OCI-LY7 (cell line): ENCODE results near the gene GGTLC1. TPM values are rescaled to one million over a fixed set of nuclear protein-coding genes. Genes with fewer than 3 reads are reported as not detected.
A peak's percentile ranks its signal among the peaks of the same experiment; 100 is the strongest.
"Not testable (repeated sequence)": the region's sequence is repeated elsewhere in the genome, so short reads cannot be mapped to it uniquely, and the experiment has no call there.

Experiments
- BruUV-seq: library from RNA; stranded (reverse); fragments of 400-500 nt; replicated peaks from 2 replicates; lab custom pipeline; 2021; lab: Mats Ljungman, UMichigan
- CTCF ChIA-PET: fragments of 300-600 bp; sonication (Branson Sonifier 250); formaldehyde crosslinking; loops from one replicate; lab custom pipeline; 2022; ENCODE audit warnings: antibody characterized with exemption; ENCODE audit not compliant: unreplicated experiment; lab: Charles Lee
- POLR2A ChIA-PET: fragments of 300-600 bp; sonication (Branson Sonifier 250); formaldehyde crosslinking; loops from one replicate; lab custom pipeline; 2022; ENCODE audit warnings: antibody characterized with exemption; lab: Charles Lee
- DNase-seq: peaks from one replicate; pipeline ENCODE4 v3.0.0-alpha.2; 2015; ENCODE audit warnings: low spot score
- H2AFZ ChIP-seq: fragments of 200-600 bp; sonication (generic), shearing (Covaris generic); 2 replicates; pipeline ENCODE4 v1.6.1; 2014; ENCODE audit warnings: mild to moderate bottlenecking, antibody characterized with exemption, low read length, moderate library complexity
- H3K27ac ChIP-seq: fragments of 200-600 bp; sonication (generic); 2 replicates; pipeline ENCODE4 v1.5.1; 2014; ENCODE audit warnings: mixed run types, low read depth, mild to moderate bottlenecking, moderate library complexity, low read length, inconsistent platforms; ENCODE audit not compliant: poor library complexity, severe bottlenecking
- H3K36me3 ChIP-seq: fragments of 200-600 bp; sonication (generic); 2 replicates; pipeline ENCODE4 v1.6.1; 2014; ENCODE audit warnings: mild to moderate bottlenecking, antibody characterized with exemption, low read length, moderate library complexity, mixed read lengths; ENCODE audit not compliant: insufficient read depth
- H3K4me1 ChIP-seq: fragments of 200-600 bp; sonication (generic); 2 replicates; pipeline ENCODE4 v1.5.1; 2014; ENCODE audit warnings: mild to moderate bottlenecking, low read length; ENCODE audit not compliant: insufficient read depth, poor library complexity, severe bottlenecking
- H3K4me2 ChIP-seq: fragments of 200-600 bp; sonication (generic); 2 replicates; pipeline ENCODE4 v1.6.1; 2014; ENCODE audit warnings: mild to moderate bottlenecking, low read length
- H3K4me3 ChIP-seq: fragments of 200-600 bp; sonication (generic); 2 replicates; pipeline ENCODE4 v1.5.1; 2014; ENCODE audit warnings: mild to moderate bottlenecking, low read depth, low read length; ENCODE audit not compliant: poor library complexity, severe bottlenecking
- H3K79me2 ChIP-seq: fragments of 200-600 bp; sonication (generic); 2 replicates; pipeline ENCODE4 v1.6.1; 2016; ENCODE audit warnings: low read depth, mild to moderate bottlenecking, low read length, moderate library complexity, mixed read lengths; ENCODE audit not compliant: insufficient read depth
- H3K9me2 ChIP-seq: fragments of 200-600 bp; sonication (generic); 2 replicates; pipeline ENCODE4 v1.6.1; 2016; ENCODE audit warnings: mild to moderate bottlenecking, low read length, mixed read lengths; ENCODE audit not compliant: insufficient read depth
- H3K9me3 ChIP-seq: fragments of 200-600 bp; sonication (generic); 2 replicates; pipeline ENCODE4 v1.6.1; 2014; ENCODE audit warnings: mild to moderate bottlenecking, mixed run types, low read length, mixed read lengths
- H4K20me1 ChIP-seq: fragments of 200-600 bp; sonication (generic); 2 replicates; pipeline ENCODE4 v1.6.1; 2014; ENCODE audit warnings: mild to moderate bottlenecking, antibody characterized with exemption, low read length, moderate library complexity, mixed read lengths; ENCODE audit not compliant: insufficient read depth
- EZH2phosphoT487 ChIP-seq: fragments of 200-600 bp; sonication (generic); IDR thresholded peaks from 2 replicates; pipeline ENCODE4 v1.6.1; 2018; ENCODE audit warnings: low read depth, borderline replicate concordance, mild to moderate bottlenecking, mixed run types, antibody characterized with exemption, low read length, moderate library complexity, mixed read lengths
- intact Hi-C: fragments of 100-400 bp; cut with micrococcal nuclease; formaldehyde crosslinking; loops from one replicate; pipeline ENCODE4 v1.10.0; 2022; ENCODE audit not compliant: unreplicated experiment
- total RNA-seq, 2 experiments: library from RNA; depleted of rRNA in 1 of 2; stranded (reverse); fragments of >200 nt in 1 of 2; shearing (Covaris generic) in 1 of 2; gene quantifications; 2 replicates each; pipeline ENCODE4 v1.2.3, GENCODE V29; 2014 to 2022
- TF ChIP-seq, protein P1 (sequence below): fragments of 200-600 bp; sonication (generic); conservative IDR thresholded peaks from 2 replicates; pipeline ENCODE4 v1.5.1; 2014; ENCODE audit warnings: mild to moderate bottlenecking, antibody characterized with exemption, low read length, moderate library complexity, mixed read lengths

Gene GGTLC1
- total RNA-seq, 2 experiments from 2014 or later: not detected

DNA sequence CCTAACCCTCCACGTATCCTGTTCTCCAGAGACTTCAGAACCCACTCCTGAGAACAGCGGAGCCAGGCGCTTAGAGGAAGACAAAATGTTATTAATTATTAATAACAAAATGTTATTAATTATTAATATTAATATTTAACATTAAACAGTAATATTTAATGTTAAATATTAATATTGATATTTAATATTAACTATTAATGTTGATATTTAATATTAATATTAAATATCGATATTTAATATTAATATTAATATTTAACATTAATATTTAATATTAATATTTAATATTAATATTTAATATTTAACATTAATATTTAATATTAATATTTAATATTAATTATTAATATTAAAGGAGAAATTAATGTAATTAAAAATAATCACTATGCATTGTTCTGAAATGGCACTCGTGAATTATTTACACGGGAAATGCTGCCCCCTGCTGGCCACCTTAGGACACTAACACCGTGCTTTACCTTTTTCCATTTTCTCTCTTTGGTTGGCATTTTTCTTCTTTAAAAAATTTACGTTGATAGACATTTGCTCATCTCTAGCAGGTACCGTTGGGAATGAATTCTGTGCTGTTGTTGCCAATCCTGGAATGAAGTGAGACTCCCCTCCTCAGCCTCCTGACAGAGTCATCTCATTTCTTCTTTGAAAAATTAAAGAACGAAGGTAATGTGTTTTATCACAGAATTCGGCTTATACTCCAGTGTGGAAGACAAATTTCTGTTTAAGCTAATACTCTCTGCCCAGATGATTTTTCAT, 7.5 kb upstream of the GGTLC1 start:
- peak; percentile 64 for DNase-seq
- no peak overlapping the region for H2AFZ ChIP-seq
- H3K79me2 ChIP-seq: no peaks in the 10 kb centered on the region
- H3K4me2 ChIP-seq: no peak overlapping the region
- no peaks in the 10 kb centered on the region for H4K20me1 ChIP-seq
- TF ChIP-seq, protein P1, sequence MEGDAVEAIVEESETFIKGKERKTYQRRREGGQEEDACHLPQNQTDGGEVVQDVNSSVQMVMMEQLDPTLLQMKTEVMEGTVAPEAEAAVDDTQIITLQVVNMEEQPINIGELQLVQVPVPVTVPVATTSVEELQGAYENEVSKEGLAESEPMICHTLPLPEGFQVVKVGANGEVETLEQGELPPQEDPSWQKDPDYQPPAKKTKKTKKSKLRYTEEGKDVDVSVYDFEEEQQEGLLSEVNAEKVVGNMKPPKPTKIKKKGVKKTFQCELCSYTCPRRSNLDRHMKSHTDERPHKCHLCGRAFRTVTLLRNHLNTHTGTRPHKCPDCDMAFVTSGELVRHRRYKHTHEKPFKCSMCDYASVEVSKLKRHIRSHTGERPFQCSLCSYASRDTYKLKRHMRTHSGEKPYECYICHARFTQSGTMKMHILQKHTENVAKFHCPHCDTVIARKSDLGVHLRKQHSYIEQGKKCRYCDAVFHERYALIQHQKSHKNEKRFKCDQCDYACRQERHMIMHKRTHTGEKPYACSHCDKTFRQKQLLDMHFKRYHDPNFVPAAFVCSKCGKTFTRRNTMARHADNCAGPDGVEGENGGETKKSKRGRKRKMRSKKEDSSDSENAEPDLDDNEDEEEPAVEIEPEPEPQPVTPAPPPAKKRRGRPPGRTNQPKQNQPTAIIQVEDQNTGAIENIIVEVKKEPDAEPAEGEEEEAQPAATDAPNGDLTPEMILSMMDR: peak; percentile 83
- no peak for TF ChIP-seq EZH2phosphoT487
- ChIA-PET POLR2A (no interaction called here), CTCF (no interaction called here)
- no peaks in the 10 kb centered on the region for H3K9me3 ChIP-seq
- intact Hi-C loops: loop anchor here (5.0 kb wide), 3 partner anchors 59 to 199 kb away; no protein-coding TSS in a partner anchor
- no peak overlapping the region for H3K27ac ChIP-seq
- no peaks in the 10 kb centered on the region for H3K36me3 ChIP-seq
- no peak overlapping the region for H3K4me3 ChIP-seq
- no peaks in the 10 kb centered on the region for H3K9me2 ChIP-seq
- no TSS peak for BruUV-seq
- no peaks in the 10 kb centered on the region for H3K4me1 ChIP-seq

DNA sequence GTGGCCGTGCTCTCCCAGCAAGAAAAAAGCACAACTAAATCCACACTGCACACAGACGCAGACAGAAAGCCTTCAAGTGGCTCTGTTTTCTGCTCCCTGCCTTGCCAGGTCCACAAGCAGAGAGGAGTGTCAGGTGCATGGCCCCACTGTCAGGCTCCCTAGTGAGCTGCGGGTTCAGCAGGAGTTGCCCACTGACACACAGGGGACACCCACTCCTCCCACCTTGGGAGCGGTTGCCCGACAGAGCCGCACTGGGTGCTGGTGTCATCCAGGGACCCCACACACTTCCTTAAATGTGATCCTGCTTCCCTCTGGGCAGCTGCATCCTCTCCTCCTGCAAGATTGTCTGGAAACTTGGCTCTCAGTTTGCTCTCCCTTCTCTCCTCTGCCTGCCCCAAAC, 6.7 kb upstream of the GGTLC1 start:
- H3K9me3 ChIP-seq, H3K79me2 ChIP-seq, H3K36me3 ChIP-seq, DNase-seq, CTCF ChIA-PET, H2AFZ ChIP-seq, H3K4me1 ChIP-seq, H4K20me1 ChIP-seq, H3K9me2 ChIP-seq, POLR2A ChIA-PET, H3K4me2 ChIP-seq, BruUV-seq, H3K4me3 ChIP-seq, H3K27ac ChIP-seq: not testable (repeated sequence)
- intact Hi-C loops: loop anchor here (5.0 kb wide), 3 partner anchors 58 to 198 kb away; no protein-coding TSS in a partner anchor

DNA sequence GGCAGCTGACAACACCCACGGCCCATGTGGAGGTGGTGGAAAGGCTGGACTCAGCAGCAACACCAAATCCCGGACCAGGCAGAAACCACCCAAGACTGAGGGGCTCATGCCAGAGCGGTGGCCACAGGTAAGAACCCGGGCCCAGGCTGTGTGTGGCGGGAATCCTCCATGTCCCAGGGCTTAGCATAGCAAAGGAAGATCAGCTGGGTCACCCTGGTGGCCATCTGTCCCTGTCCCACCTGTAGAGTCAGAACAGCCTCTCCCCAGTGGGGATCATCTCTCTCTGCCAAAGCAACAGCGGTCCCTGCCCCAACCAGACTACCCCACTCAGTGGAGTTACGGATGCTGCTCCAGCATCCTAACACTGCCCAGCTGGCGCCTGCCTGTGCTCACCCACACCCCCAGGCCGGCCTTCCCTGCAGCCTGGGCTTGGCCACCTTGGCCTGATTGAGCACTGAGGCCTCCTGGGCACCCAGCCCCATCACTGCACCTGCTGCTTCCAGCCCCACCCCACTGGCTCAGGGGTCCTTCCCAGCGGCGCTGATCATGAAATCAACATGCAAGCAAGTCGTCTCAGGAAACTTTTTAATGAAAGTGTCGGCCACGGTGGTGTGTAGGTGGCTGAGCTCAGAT, 5.5 kb upstream of the GGTLC1 start:
- intact Hi-C loops: not testable (repeated sequence)

DNA sequence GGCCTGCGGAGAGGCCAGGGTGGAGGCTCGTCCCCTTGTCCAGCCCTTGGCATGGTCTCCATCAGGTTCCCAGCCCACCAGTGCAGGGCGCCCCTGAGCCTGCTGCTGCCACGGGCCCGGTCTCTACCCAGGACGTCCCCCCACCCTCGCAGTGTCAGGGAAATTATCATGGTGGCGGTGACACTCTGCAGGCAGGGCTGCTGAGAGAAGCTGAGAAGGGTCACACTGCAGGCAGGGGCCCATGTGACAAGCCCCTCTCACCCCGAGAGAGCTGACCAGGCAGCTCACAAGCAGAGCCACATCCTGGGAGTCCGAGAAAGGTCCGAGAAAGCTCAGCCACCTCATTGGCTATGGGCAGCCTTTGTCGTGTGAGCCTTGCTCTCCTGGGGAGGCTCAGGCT, 4.9 kb upstream of the GGTLC1 start:
- H3K79me2 ChIP-seq, intact Hi-C loops, H3K9me2 ChIP-seq, CTCF ChIA-PET, H2AFZ ChIP-seq, H3K4me2 ChIP-seq, BruUV-seq, DNase-seq, POLR2A ChIA-PET, H4K20me1 ChIP-seq, H3K4me1 ChIP-seq, H3K4me3 ChIP-seq, H3K27ac ChIP-seq, H3K9me3 ChIP-seq, H3K36me3 ChIP-seq: not testable (repeated sequence)

More for the DNA sequence above, 5.5 kb upstream of the GGTLC1 start:
- H3K4me2 ChIP-seq, H3K9me3 ChIP-seq, H3K4me3 ChIP-seq, H3K79me2 ChIP-seq, H3K9me2 ChIP-seq, H3K27ac ChIP-seq, POLR2A ChIA-PET, H4K20me1 ChIP-seq, DNase-seq, BruUV-seq, H3K36me3 ChIP-seq, H3K4me1 ChIP-seq, H2AFZ ChIP-seq, CTCF ChIA-PET: not testable (repeated sequence)

DNA sequence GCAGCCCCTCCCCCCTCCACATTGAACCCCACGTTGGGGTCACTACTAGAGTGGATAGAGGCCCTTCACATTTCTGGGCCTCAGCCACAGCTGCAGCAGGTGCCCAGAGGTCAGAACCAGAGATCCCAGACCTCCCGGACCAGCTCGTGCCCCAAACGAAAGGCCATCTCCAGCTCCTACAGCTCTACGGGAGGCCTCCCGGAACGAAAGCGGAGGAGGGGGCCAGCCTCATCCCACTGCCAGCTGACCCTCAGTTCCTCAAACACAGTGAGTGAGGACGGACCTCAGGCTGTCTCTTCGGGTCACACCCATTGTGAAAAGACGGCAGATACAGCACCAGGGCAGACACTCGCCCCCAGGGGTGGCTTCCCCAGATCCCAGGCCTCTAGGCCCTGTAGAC, 1.7 kb upstream of the GGTLC1 start:
- H3K4me2 ChIP-seq, H3K9me2 ChIP-seq, H4K20me1 ChIP-seq, H2AFZ ChIP-seq, POLR2A ChIA-PET, DNase-seq, H3K36me3 ChIP-seq, H3K4me3 ChIP-seq, intact Hi-C loops, H3K9me3 ChIP-seq, H3K27ac ChIP-seq, CTCF ChIA-PET, H3K4me1 ChIP-seq, BruUV-seq, H3K79me2 ChIP-seq: not testable (repeated sequence)
